ENCODE data around the gene PRIM2.
"Not testable (repeated sequence)": the region's sequence is repeated elsewhere in the genome, so short reads cannot be mapped to it uniquely, and the experiment has no call there.

PRIM2 gene

GRCh38 chr6:57294862-57295445, 22.5 kb upstream of the PRIM2 start:
- Histone ChIP-seq H3K27me3 (ENCODE audit: control insufficient read depth, insufficient read depth, low read length) (no peaks in the 10 kb centered on the region), H3K4me3 (ENCODE audit: low read length) (no peak overlapping the region), H3K36me3 (ENCODE audit: control insufficient read depth, low read depth, low read length) (no peaks in the 10 kb centered on the region), H3K4me1 (ENCODE audit: control insufficient read depth, low read depth, low read length) (no peaks in the 10 kb centered on the region), H3K9ac (ENCODE audit: low read length) (no peak overlapping the region), H3K9me3 (ENCODE audit: control insufficient read depth, low read depth, low read length) (no peaks in the 10 kb centered on the region), H3K27ac (ENCODE audit: low read length) (no peak overlapping the region)

DNA sequence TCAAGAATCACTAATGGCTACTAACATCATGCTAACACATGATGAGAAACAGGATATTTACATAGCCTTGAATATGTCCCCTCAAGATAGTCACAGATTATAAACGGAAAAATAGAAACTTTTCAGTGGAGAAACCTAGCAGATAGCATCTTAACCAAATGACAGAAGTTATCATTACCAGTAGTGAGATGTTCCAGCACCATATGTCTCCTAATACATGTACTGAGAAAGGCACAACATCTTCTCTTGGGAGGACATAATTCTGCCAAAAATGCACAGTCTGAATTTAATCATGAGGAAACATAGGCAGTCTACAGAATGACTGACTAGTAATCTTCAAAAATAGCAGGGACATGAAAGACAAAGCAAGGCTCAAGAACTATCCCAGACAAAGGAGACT, 19.9 kb upstream of the PRIM2 start:
- Histone ChIP-seq H3K27ac (ENCODE audit: low read length) (no peak overlapping the region), H3K4me3 (ENCODE audit: low read length) (no peak overlapping the region), H3K9ac (ENCODE audit: low read length) (no peak overlapping the region), H3K4me1 (ENCODE audit: control insufficient read depth, low read depth, low read length) (no peaks in the 10 kb centered on the region), H3K9me3 (ENCODE audit: control insufficient read depth, low read depth, low read length) (no peaks in the 10 kb centered on the region), H3K36me3 (ENCODE audit: control insufficient read depth, low read depth, low read length) (no peaks in the 10 kb centered on the region), H3K27me3 (ENCODE audit: control insufficient read depth, insufficient read depth, low read length) (no peaks in the 10 kb centered on the region)

- Histone ChIP-seq H3K36me3 (ENCODE audit: control insufficient read depth, low read depth, low read length) (no peaks in the 10 kb centered on the region), H3K9ac (ENCODE audit: low read length) (no peak overlapping the region), H3K4me1 (ENCODE audit: control insufficient read depth, low read depth, low read length) (no peaks in the 10 kb centered on the region), H3K27me3 (ENCODE audit: control insufficient read depth, insufficient read depth, low read length) (no peaks in the 10 kb centered on the region), H3K4me3 (ENCODE audit: low read length) (no peak overlapping the region), H3K27ac (ENCODE audit: low read length) (no peak overlapping the region), H3K9me3 (ENCODE audit: control insufficient read depth, low read depth, low read length) (no peaks in the 10 kb centered on the region)
Measured at GRCh38 chr6:57298741-57299140, 18.7 kb upstream of the PRIM2 start.

DNA sequence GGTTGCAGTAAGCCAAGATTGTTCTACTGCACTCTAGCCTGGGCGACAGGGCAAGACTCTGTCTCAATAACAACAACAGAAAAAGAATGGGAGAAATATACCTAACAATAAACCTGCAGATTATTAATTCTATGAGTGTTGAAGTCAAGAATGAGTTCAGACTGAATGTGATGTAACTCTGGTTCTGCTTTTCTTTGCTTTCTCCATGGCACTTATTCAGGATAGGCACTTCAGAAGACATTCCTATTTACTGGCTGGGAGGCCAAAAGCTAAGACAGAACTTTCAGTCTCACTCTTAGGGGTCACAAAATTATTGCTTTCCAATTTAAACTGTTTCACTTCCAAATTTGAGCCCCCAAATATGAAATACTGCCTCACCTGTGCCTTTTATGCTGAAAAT, 15.7 kb upstream of the PRIM2 start:
- H3K4me3 ChIP-seq (ENCODE audit: low read length) = no peak overlapping the region
- H3K27me3 ChIP-seq (ENCODE audit: control insufficient read depth, insufficient read depth, low read length) = no peaks in the 10 kb centered on the region
- no peaks in the 10 kb centered on the region for H3K9me3 ChIP-seq (ENCODE audit: control insufficient read depth, low read depth, low read length)
- no peaks in the 10 kb centered on the region for H3K4me1 ChIP-seq (ENCODE audit: control insufficient read depth, low read depth, low read length)
- H3K9ac ChIP-seq (ENCODE audit: low read length) = no peak overlapping the region
- H3K27ac ChIP-seq (ENCODE audit: low read length) = no peak overlapping the region
- no peaks in the 10 kb centered on the region for H3K36me3 ChIP-seq (ENCODE audit: control insufficient read depth, low read depth, low read length)

DNA sequence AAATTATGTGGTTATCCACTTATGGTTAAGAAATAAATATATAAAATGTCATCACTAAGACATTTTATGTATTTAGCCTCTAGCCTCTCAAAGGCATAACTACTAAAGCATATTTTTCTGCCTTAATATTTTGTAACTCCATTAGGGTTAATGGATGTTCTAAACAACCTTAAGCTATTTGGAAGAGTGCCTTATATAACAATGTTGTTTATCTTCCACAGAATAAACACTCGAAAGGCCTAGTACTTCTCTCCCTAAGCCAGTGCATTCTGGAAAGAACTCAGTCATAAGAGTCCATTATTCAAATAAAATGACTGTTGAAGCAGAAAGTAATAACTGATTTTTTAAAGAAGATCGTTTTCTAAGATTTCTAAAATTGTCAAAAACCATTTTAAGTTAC, 15.0 kb upstream of the PRIM2 start:
- Histone ChIP-seq H3K9me3 (ENCODE audit: control insufficient read depth, low read depth, low read length) (no peaks in the 10 kb centered on the region), H3K4me3 (ENCODE audit: low read length) (no peak overlapping the region), H3K4me1 (ENCODE audit: control insufficient read depth, low read depth, low read length) (no peaks in the 10 kb centered on the region), H3K36me3 (ENCODE audit: control insufficient read depth, low read depth, low read length) (no peaks in the 10 kb centered on the region), H3K9ac (ENCODE audit: low read length) (no peak overlapping the region), H3K27ac (ENCODE audit: low read length) (no peak overlapping the region), H3K27me3 (ENCODE audit: control insufficient read depth, insufficient read depth, low read length) (no peaks in the 10 kb centered on the region)

DNA sequence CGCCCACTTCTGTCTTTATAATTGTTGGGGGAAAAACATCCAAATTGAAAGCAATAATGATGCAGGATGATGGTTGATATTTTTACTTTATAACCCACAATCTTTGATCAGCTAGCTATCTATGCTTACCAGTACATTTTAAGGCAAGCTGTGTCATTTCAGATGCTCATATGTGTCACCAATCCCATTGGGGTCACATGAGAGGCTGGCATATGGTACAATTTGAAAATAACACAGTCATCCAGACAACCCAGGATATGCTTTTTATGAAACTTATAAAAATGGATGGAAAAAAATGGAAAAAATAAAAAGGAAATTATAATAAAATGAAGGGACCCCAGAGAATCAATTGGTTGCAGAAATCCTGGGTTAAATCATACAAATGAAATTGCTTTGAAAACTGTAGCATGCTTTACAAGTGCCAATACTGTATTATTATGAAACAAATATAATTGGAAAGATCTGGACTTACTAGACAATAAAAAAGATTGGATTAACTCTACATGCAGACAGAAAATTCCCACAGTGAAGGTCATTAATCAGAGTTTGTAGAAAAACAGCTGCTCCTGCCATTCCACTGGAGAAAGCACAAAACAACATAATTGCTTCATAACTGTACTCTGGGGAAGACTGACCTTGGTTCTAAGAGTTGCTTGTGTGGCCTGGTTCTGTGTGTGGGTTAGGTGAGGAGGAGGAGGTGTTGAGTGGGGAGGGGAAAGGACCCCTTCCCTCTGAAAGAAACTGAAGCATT, 13.3 kb upstream of the PRIM2 start:
- Histone ChIP-seq H3K4me1 (ENCODE audit: control insufficient read depth, low read depth, low read length) (no peaks in the 10 kb centered on the region), H3K27ac (ENCODE audit: low read length) (no peak overlapping the region), H3K27me3 (ENCODE audit: control insufficient read depth, insufficient read depth, low read length) (no peaks in the 10 kb centered on the region), H3K36me3 (ENCODE audit: control insufficient read depth, low read depth, low read length) (no peaks in the 10 kb centered on the region), H3K9ac (ENCODE audit: low read length) (no peak overlapping the region), H3K9me3 (ENCODE audit: control insufficient read depth, low read depth, low read length) (no peaks in the 10 kb centered on the region), H3K4me3 (ENCODE audit: low read length) (no peak overlapping the region)

GRCh38 chr6:57305107-57305506, 12.3 kb upstream of the PRIM2 start:
- Histone ChIP-seq H3K9ac (ENCODE audit: low read length) (no peak overlapping the region), H3K9me3 (ENCODE audit: control insufficient read depth, low read depth, low read length) (no peaks in the 10 kb centered on the region), H3K4me3 (ENCODE audit: low read length) (no peak overlapping the region), H3K4me1 (ENCODE audit: control insufficient read depth, low read depth, low read length) (no peaks in the 10 kb centered on the region), H3K27ac (ENCODE audit: low read length) (no peak overlapping the region), H3K36me3 (ENCODE audit: control insufficient read depth, low read depth, low read length) (no peaks in the 10 kb centered on the region), H3K27me3 (ENCODE audit: control insufficient read depth, insufficient read depth, low read length) (no peaks in the 10 kb centered on the region)

DNA sequence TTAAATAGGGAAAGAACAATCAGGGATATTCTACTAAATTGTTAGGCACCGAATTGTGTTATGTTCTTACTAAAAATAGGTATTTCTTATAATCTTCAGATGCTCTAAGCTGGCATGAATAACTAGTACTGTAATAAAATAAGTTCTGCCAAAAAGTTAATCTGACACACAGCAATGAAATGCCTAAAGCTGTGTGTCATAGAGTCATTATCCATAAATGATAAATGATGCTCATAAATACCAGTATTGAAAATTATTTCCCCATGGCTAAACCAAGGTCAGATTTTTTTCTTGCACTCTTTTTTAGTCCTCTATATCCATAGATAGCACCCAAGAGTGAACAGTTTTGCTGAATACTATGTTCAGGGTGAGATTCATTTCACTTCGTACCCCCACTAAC, 11.7 kb upstream of the PRIM2 start:
- Histone ChIP-seq H3K4me1 (ENCODE audit: control insufficient read depth, low read depth, low read length) (no peaks in the 10 kb centered on the region), H3K27ac (ENCODE audit: low read length) (no peak overlapping the region), H3K9ac (ENCODE audit: low read length) (no peak overlapping the region), H3K9me3 (ENCODE audit: control insufficient read depth, low read depth, low read length) (no peaks in the 10 kb centered on the region), H3K27me3 (ENCODE audit: control insufficient read depth, insufficient read depth, low read length) (no peaks in the 10 kb centered on the region), H3K4me3 (ENCODE audit: low read length) (no peak overlapping the region), H3K36me3 (ENCODE audit: control insufficient read depth, low read depth, low read length) (no peaks in the 10 kb centered on the region)

DNA sequence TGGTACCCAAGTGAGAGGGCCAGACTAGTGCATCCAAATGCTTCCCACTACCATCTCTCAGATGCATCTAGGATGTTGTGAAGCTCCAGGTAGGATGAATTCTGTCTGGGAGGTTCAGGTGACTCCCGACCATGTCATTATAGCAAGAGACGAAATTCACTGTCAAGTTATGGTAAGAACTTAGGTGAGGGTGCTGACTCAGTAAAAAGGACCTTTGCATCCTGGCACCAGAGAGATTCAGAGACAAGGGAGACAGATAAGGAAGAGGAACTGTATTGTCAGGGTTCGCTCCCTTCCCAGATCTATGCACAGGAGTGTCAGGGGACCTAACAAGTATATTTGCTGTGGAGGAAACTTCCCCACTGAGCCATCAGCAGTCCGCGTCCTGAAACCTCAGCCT, 11.2 kb upstream of the PRIM2 start:
- Histone ChIP-seq H3K4me1 (ENCODE audit: control insufficient read depth, low read depth, low read length) (no peaks in the 10 kb centered on the region), H3K9ac (ENCODE audit: low read length) (no peak overlapping the region), H3K27me3 (ENCODE audit: control insufficient read depth, insufficient read depth, low read length) (no peaks in the 10 kb centered on the region)

GRCh38 chr6:57307850-57308249, 9.6 kb upstream of the PRIM2 start:
- Histone ChIP-seq H3K4me1 (ENCODE audit: control insufficient read depth, low read depth, low read length) (no peaks in the 10 kb centered on the region), H3K9ac (ENCODE audit: low read length) (no peak overlapping the region), H3K9me3 (ENCODE audit: control insufficient read depth, low read depth, low read length) (no peaks in the 10 kb centered on the region), H3K36me3 (ENCODE audit: control insufficient read depth, low read depth, low read length) (no peaks in the 10 kb centered on the region), H3K27ac (ENCODE audit: low read length) (no peak overlapping the region), H3K4me3 (ENCODE audit: low read length) (no peak overlapping the region), H3K27me3 (ENCODE audit: control insufficient read depth, insufficient read depth, low read length) (no peaks in the 10 kb centered on the region)

More for the DNA sequence above, 11.2 kb upstream of the PRIM2 start:
- H3K36me3 ChIP-seq (ENCODE audit: control insufficient read depth, low read depth, low read length) = no peaks in the 10 kb centered on the region
- no peak overlapping the region for H3K27ac ChIP-seq (ENCODE audit: low read length)
- no peak overlapping the region for H3K4me3 ChIP-seq (ENCODE audit: low read length)
- no peaks in the 10 kb centered on the region for H3K9me3 ChIP-seq (ENCODE audit: control insufficient read depth, low read depth, low read length)

DNA sequence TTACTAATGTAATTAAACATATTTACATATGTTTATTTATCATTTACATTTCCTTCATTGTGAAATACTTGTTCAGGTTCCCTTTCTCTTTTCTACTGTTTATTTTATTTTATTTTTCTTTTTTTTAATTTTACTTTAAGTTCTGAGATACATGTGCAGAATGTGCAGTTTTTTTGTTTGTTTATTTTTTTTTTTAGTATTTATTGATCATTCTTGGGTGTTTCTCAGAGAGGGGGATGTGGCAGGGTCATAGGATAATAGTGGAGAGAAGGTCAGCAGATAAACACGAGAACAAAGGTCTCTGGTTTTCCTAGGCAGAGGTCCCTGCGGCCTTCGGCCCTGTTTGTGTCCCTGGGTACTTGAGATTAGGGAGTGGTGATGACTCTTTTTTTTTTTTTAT, 8.7 kb upstream of the PRIM2 start:
- not testable (repeated sequence) for H3K27ac ChIP-seq (ENCODE audit: low read length); H3K27me3 ChIP-seq (ENCODE audit: control insufficient read depth, insufficient read depth, low read length); H3K9ac ChIP-seq (ENCODE audit: low read length); H3K36me3 ChIP-seq (ENCODE audit: control insufficient read depth, low read depth, low read length); H3K4me3 ChIP-seq (ENCODE audit: low read length); H3K4me1 ChIP-seq (ENCODE audit: control insufficient read depth, low read depth, low read length); H3K9me3 ChIP-seq (ENCODE audit: control insufficient read depth, low read depth, low read length)

DNA sequence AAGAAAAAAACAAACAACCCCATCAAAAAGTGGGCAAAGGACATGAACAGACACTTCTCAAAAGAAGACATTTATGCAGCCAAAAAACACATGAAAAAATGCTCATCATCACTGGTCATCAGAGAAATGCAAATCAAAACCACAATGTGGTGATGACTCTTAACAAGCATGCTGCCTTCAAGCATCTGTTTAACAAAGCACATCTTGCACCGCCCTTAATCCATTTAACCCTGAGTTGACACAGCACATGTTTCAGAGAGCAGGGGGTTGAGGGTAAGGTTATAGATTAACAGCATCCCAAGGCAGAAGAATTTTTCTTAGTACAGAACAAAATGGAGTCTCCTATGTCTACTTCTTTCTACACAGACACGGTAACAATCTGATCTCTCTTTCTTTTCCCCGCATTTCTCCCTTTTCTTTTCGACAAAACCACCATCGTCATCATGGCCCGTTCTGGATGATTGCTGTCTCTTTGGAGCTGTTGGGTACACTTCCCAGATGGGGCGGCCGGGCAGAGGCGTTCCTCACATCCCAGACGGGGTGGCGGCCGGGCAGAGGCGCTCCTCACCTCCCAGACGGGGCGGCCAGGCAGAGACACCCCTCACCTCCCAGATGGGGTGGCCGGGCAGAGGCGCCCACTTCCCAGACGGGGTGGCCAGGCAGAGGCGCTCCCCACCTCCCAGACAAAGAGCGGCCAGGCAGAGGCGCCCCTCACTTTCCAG, 7.2 kb upstream of the PRIM2 start:
- H3K27me3 ChIP-seq (ENCODE audit: control insufficient read depth, insufficient read depth, low read length); H3K4me3 ChIP-seq (ENCODE audit: low read length); H3K9ac ChIP-seq (ENCODE audit: low read length); H3K4me1 ChIP-seq (ENCODE audit: control insufficient read depth, low read depth, low read length); H3K36me3 ChIP-seq (ENCODE audit: control insufficient read depth, low read depth, low read length); H3K9me3 ChIP-seq (ENCODE audit: control insufficient read depth, low read depth, low read length); H3K27ac ChIP-seq (ENCODE audit: low read length): not testable (repeated sequence)
